ENCODE data around the gene OR3A3. TPM values are rescaled to one million over a fixed set of nuclear protein-coding genes. Genes with fewer than 3 reads are reported as not detected.
"Not testable (repeated sequence)": the region's sequence is repeated elsewhere in the genome, so short reads cannot be mapped to it uniquely, and the experiment has no call there.

The OR3A3 gene
- total RNA-seq, 4 donors from 2014 or later = not detected

DNA sequence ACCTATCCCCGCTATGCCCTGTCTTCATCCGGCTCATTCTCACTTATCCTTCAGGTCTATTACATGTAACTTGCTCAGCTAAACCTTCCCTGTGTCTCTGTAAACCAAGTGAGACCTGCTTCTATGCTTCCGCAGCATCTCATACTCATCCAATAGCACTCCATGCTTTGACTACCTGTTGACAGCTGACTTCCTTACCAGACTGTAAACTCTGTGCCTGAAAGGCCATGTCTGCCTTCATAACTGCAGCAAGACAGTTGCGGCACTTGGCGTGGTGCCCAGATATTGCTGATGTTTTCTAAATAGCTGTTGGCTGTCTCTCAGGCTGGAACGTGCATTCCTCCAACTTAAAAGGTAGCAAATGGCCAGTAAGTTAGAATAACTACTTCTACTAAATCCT lies 11.1 kb upstream of the OR3A3 start:
- ATAC-seq (ENCODE audit: low FRiP score) = no peak
- no peak for DNase-seq (ENCODE audit: low spot score)
- no peak for TF ChIP-seq CTCF (IDR thresholded peaks at IDR 0.05)

GRCh38 chr17:3401786-3402185 lies 9.4 kb upstream of the OR3A3 start:
- DNase-seq (ENCODE audit: low spot score) = no peak
- TF ChIP-seq CTCF (IDR thresholded peaks at IDR 0.05) = no peak
- no peak for ATAC-seq (ENCODE audit: low FRiP score)

GRCh38 chr17:3403856-3404255 lies 7.3 kb upstream of the OR3A3 start:
- not testable (repeated sequence) for ATAC-seq (ENCODE audit: low FRiP score); DNase-seq (ENCODE audit: low spot score)

- not testable (repeated sequence) for DNase-seq (ENCODE audit: low spot score); ATAC-seq (ENCODE audit: low FRiP score)
These were observed 1.0 kb downstream of the OR3A3 start for GRCh38 chr17:3412216-3412615.

- TF ChIP-seq CTCF (IDR thresholded peaks at IDR 0.05) = no peak
- no peak for DNase-seq (ENCODE audit: low spot score)
These were observed 4.4 kb downstream of the OR3A3 start for GRCh38 chr17:3415610-3416009.

DNA sequence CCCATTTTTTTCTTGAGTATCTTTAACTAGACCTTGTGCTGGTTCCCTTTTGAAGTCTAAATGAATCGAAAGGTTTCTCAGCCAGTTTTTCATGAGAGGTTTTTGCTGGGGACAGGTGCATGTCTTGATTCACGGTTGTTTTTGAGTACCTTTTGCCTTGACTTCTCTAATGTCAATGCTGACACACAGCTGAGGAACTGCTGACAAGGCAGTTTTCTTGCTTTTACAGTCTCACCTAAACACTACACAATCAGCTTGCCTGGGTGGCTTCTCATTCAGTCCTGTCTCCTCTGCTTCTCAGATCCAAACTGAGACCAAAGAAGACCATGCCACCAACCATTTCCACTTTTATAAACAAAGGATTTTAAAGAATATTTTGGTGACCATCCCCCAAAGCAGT lies 7.1 kb downstream of the OR3A3 start:
- ATAC-seq (ENCODE audit: low FRiP score) (no peak), DNase-seq (ENCODE audit: low spot score) (no peak)

More at GRCh38 chr17:3415610-3416009, 4.4 kb downstream of the OR3A3 start:
- no peak for ATAC-seq (ENCODE audit: low FRiP score)

GRCh38 chr17:3433215-3433614 lies 22.0 kb downstream of the OR3A3 start:
- DNase-seq (ENCODE audit: low spot score); ATAC-seq (ENCODE audit: low FRiP score): not testable (repeated sequence)

More for the DNA sequence above, 7.1 kb downstream of the OR3A3 start:
- TF ChIP-seq CTCF (IDR thresholded peaks at IDR 0.05) = no peak

GRCh38 chr17:3433741-3434140 lies 22.6 kb downstream of the OR3A3 start, which contains the start of gene OR1E2:
TSS of gene OR1E2 (minus strand) at chr17:3433841. CDS start at chr17:3433841, 0 bp downstream.
- TF ChIP-seq CTCF (IDR thresholded peaks at IDR 0.05) = no peak
- no peak for ATAC-seq (ENCODE audit: low FRiP score)
- DNase-seq (ENCODE audit: low spot score) = no peak

GRCh38 chr17:3438368-3438767 lies 27.2 kb downstream of the OR3A3 start:
- no peak for TF ChIP-seq CTCF (IDR thresholded peaks at IDR 0.05)
- ATAC-seq (ENCODE audit: low FRiP score) = no peak
- DNase-seq (ENCODE audit: low spot score) = no peak

Data from omental fat pad (tissue), 4 donors.